Heart left ventricle (tissue), 16 donors: ENCODE measurements around the gene KIAA1671. TPM values are rescaled to one million over a fixed set of nuclear protein-coding genes. Genes with fewer than 3 reads are reported as not detected.

Experiments used
- ATAC-seq, 4 donors: fragments of 200-7000 bp; cut with Tn5 transposase; one replicate each; pipeline ENCODE4 v1.9.1; 2020 to 2022; ENCODE audit warnings: moderate library complexity in 4 of 4, mild to moderate bottlenecking in 3 of 4, moderate number of reproducible peaks in 1 of 4
- DNase-seq, 5 donors: peaks; one replicate each; pipeline ENCODE4 v3.0.0-alpha.2; 2020
- H3K27ac ChIP-seq, 12 donors: fragments of 200-600 bp; sonication (generic) in 4 of 12; one replicate each; pipeline versions ENCODE4 v1.5.0 to v1.8.0; 2016 to 2022; ENCODE audit warnings: mild to moderate bottlenecking in 2 of 12
- H3K27me3 ChIP-seq, 9 donors: fragments of 200-600 bp; sonication (generic) in 2 of 9; one replicate each; pipeline versions ENCODE4 v1.5.1 to v1.8.0; 2016 to 2022; ENCODE audit warnings: mild to moderate bottlenecking in 3 of 9
- H3K36me3 ChIP-seq, 9 donors: fragments of 200-600 bp; sonication (generic) in 2 of 9; one replicate each; pipeline versions ENCODE4 v1.5.0 to v1.8.0; 2018 to 2022; ENCODE audit warnings: mild to moderate bottlenecking in 2 of 9
- H3K4me1 ChIP-seq, 12 donors: fragments of 200-600 bp; sonication (generic) in 4 of 12; one replicate each; pipeline versions ENCODE4 v1.5.0 to v1.8.0; 2016 to 2022; ENCODE audit warnings: mild to moderate bottlenecking in 3 of 12
- H3K4me3 ChIP-seq, 12 donors: fragments of 200-600 bp; sonication (generic) in 4 of 12; one replicate each; pipeline versions ENCODE4 v1.5.0 to v1.8.0; 2017 to 2022; ENCODE audit warnings: mild to moderate bottlenecking in 9 of 12, moderate library complexity in 4 of 12
- H3K9me3 ChIP-seq, 12 donors: fragments of 200-600 bp; sonication (generic) in 4 of 12; one replicate each; pipeline versions ENCODE4 v1.5.0 to v1.8.0; 2016 to 2022; ENCODE audit warnings: mild to moderate bottlenecking in 1 of 12
- POLR2A ChIP-seq, 2 donors: fragments of 450-650 bp; IDR thresholded peaks; one replicate each; pipeline ENCODE4 v1.6.1; 2017; ENCODE audit warnings: antibody characterized with exemption in 2 of 2, mild to moderate bottlenecking in 2 of 2, moderate library complexity in 2 of 2
- WGBS, 4 donors: extraction: QIAGEN DNeasy Blood & Tissue Kit in 2 of 4; methylation state at CpG; one replicate each; pipeline versions ENCODE4 v1.1.5 to v1.1.7; 2013 to 2018; 5-methylcytosine and 5-hydroxymethylcytosine counted together
- intact Hi-C, 10 donors: fragments of 100-400 bp; cut with DNase I; formaldehyde crosslinking; loops; one replicate each; pipeline versions ENCODE4 v1.11.1 to v1.14.2; 2022
- polyA plus RNA-seq, 2 donors: library from polyadenylated mRNA; stranded (reverse); fragments of 200-250 nt; gene quantifications; one replicate each; pipeline ENCODE4 v1.2.3, GENCODE V29; 2013
- total RNA-seq, 9 donors: library from RNA; depleted of rRNA in 2 of 9; stranded (reverse); fragments of >200 nt in 2 of 9; fragmentation: NEBNext Ultra II Directional in 3 of 9; extraction: Animal tissue kit (Norgen Biotek cat#: 25700) in 3 of 9; gene quantifications; one replicate each; pipeline versions ENCODE4 v1.1.0 to v1.2.4, GENCODE V29; 2016 to 2023
- TF ChIP-seq, protein P1 (sequence below), 12 donors: fragments of 200-600 bp; sonication (generic) in 4 of 12; IDR thresholded peaks; one replicate each; pipeline versions ENCODE4 v1.5.0 to v1.8.0; 2018 to 2022; ENCODE audit warnings: antibody characterized with exemption in 12 of 12, mild to moderate bottlenecking in 5 of 12
- donor health status: ischemic (EF 13 %, LVEDD 7.1; RV severe dilation, severe dysfunction).
- donor health status: healthy with polysubstance abuse.
- donor health status: DM: no; HTN: yes; CAD: no.
- donor health status: DM: no; HTN: no; CAD: no.
- donor health status: ischemic (EF 25% LVEDD 6.9; RV normal size, moderate dysfunction).
- donor health status: ischemic (EF 25% LVEDD 5.7; RV mildly dilated, moderate dysfunction).
- donor health status: healthy.
- donor health status: DM: yes; HTN: yes; CAD: no.
- donor health status: ischemic (EF 35%, LVEDD 5.7; RV mildly dilated, moderate dysfunction).
- donor health status: nonischemic (EF 11% LVEDD 7.7; RV severe dilation, severe dysfunction).
- donor health status: DM: yes; HTN: yes; CAD: no.
- donor health status: PGD.
- donor health status: ischemic (EF 29% LVEDD 5.4; RV normal size, mild dysfunction).
- donor health status: nonischemic (EF 23%, LVEDD 6.1; RV moderate dilation, normal function).

The KIAA1671 gene
- total and polyA plus RNA-seq, 11 donors: 4.5 to 22.1 (median 13.2) TPM

DNA sequence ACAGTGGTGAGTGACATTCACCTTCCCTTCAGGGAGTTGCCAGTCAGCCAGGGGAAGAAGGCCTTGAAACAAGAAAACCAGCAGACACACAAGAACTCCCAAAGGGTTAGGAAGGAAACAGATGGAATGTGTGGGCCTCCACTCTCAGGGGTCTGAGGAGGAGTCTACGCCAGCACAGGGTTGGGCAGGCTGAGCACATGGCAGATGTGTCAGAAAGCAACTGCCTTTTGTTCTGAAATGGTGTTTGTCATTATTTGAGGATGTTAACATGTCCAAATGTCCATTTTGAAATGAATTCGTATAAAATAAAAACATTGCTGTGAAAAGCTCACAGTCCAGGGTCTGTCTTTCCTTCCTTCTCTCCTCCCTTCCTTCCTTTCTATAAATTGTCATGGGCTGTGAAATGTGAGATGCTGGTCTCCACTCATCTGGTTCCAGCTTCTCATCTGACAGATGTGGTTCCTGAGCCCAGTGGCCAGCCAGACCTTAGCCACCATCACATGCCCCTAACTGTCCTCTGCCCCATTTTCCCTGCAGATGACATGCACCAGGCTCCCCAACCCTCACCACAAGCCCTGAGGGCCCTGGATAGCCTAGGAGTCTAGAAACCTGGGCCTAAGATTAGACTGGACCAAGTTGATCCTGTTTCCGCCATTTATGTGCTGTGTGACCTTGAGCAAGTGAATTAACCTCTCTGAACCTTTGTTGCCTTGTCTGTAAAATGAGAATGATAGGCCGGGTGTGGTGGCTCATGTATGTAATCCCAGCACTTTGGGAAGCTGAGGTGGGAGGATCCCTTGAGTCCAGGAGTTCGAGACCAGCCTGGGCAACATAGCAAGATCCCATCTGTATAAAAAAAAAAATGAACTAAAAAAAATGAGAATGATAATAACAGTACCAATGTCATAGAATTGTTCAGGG lies 190.9 kb downstream of the KIAA1671 start:
- peak in 1 of 4 donors; percentile 29 for ATAC-seq
- peaks cover 0 to 56% (median 25%) of the 10 kb centered on the region in 12 donors for H3K4me1 ChIP-seq
- DNase-seq: no peak
- TF ChIP-seq, protein P1, sequence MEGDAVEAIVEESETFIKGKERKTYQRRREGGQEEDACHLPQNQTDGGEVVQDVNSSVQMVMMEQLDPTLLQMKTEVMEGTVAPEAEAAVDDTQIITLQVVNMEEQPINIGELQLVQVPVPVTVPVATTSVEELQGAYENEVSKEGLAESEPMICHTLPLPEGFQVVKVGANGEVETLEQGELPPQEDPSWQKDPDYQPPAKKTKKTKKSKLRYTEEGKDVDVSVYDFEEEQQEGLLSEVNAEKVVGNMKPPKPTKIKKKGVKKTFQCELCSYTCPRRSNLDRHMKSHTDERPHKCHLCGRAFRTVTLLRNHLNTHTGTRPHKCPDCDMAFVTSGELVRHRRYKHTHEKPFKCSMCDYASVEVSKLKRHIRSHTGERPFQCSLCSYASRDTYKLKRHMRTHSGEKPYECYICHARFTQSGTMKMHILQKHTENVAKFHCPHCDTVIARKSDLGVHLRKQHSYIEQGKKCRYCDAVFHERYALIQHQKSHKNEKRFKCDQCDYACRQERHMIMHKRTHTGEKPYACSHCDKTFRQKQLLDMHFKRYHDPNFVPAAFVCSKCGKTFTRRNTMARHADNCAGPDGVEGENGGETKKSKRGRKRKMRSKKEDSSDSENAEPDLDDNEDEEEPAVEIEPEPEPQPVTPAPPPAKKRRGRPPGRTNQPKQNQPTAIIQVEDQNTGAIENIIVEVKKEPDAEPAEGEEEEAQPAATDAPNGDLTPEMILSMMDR (IDR thresholded peaks at IDR 0.05): no peak
- TF ChIP-seq POLR2A (IDR thresholded peaks at IDR 0.05): no peak
- no peaks in the 10 kb centered on the region for H3K27me3 ChIP-seq
- H3K4me3 ChIP-seq: no peak overlapping the region
- intact Hi-C loops: loop anchor here in 1 of 10 donors (2.0 kb wide), 1 partner anchor 15 kb away; no protein-coding TSS in a partner anchor
- no peaks in the 10 kb centered on the region for H3K36me3 ChIP-seq
- no peaks in the 10 kb centered on the region for H3K9me3 ChIP-seq
- 79 to 81% (median 79%) methylated on average over 5 of the region's 5 CpGs for WGBS, 4 donors
- no peak overlapping the region for H3K27ac ChIP-seq

DNA sequence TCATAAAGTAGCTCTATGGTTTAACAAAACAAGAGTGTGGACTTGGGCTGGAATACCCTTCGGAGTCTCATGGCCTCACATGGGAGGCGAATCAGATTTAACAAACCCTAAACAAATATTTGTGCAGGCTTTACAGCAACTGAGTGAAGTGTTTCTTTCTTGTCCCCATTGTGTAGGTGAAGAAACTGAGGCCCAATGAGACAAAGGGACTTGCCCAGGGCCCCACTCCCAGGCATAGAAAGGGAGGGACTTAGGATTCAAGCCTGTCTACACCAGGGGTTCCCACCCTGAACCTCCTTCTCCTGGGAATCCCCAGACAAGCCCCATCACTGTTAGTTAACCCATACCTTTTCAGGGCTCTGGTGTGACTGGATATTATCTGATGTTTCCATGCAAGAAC lies 192.0 kb downstream of the KIAA1671 start:
- WGBS, 4 donors: 95 to 100% (median 97%) methylated on average over 2 of the region's 2 CpGs
- Histone ChIP-seq H3K27ac (no peak overlapping the region), H3K4me3 (no peak overlapping the region), H3K27me3 (no peaks in the 10 kb centered on the region), H3K36me3 (no peaks in the 10 kb centered on the region), H3K4me1 (peaks cover 0 to 54% (median 22%) of the 10 kb centered on the region in 12 donors), H3K9me3 (no peaks in the 10 kb centered on the region)
- ATAC-seq (no peak), DNase-seq (no peak)
- intact Hi-C loops: loop anchor here in 1 of 10 donors (2.0 kb wide), 1 partner anchor 14 kb away; no protein-coding TSS in a partner anchor
- TF ChIP-seq, protein P1 (IDR thresholded peaks at IDR 0.05): no peak
- TF ChIP-seq POLR2A (IDR thresholded peaks at IDR 0.05): no peak

DNA sequence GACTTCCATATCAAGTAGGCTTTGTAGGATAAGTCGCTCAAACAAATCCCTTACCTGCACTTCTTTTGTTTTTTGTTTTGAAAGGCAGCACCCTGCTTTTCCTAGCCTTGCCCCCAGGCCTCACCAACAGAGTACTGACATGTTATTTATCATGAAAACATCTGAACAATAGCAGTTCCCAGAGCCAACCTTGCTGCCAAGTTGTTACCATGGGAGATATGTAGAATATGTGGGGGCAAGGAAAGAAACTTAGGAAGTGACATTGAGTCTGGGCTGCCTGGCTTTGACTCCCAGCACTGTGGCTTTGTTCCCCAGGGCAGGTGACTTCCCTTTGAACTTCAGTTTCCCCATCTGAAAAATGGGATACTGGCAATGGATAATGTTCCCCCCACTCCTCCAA lies 193.8 kb downstream of the KIAA1671 start:
- no peak for TF ChIP-seq POLR2A (IDR thresholded peaks at IDR 0.05)
- TF ChIP-seq, protein P1 (IDR thresholded peaks at IDR 0.05): no peak
- no peak for ATAC-seq
- Histone ChIP-seq H3K27ac (no peak overlapping the region), H3K4me1 (peaks cover 0 to 43% (median 21%) of the 10 kb centered on the region in 12 donors), H3K36me3 (no peaks in the 10 kb centered on the region), H3K9me3 (no peaks in the 10 kb centered on the region), H3K4me3 (no peak overlapping the region), H3K27me3 (no peaks in the 10 kb centered on the region)
- intact Hi-C loops: no loop called here
- WGBS, 4 donors: 79 to 86% (median 83%) methylated on average over 1 of the region's 1 CpG
- no peak for DNase-seq

DNA sequence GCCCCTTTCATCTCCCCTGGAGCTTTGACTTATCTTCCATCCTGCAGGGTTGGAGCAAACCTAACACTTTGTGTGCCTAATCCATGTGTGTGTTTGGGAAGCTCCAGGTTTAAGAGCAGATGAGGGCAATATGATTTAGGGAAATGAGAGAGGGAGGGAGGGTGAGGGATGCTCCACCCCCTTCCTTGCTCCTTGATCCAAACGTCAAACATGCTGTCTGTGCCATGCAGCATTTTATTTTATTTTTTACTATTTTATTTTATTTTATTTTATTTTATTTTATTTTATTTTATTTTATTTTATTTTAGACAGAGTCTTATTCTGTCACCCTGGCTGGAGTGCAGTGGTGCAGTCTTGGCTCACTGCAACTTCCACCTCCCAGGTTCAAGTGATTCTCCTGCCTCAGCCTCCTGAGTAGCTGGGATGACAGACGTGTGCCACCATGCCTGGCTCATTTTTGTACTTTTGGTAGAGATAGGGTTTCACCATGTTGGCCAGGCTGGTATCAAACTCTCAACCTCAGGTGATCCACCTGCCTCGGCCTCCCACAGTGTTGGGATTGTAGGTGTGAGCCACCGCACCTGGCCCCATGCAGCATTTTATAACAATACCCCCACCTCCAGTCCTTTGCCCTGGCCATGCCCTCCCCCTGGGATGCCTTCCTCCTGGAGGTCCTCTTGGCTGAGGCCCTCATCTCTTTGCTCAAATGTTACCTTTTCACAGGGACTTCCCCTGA lies 194.6 kb downstream of the KIAA1671 start:
- Histone ChIP-seq H3K4me3 (no peak overlapping the region), H3K27ac (no peak overlapping the region), H3K36me3 (no peaks in the 10 kb centered on the region), H3K9me3 (no peaks in the 10 kb centered on the region), H3K27me3 (no peaks in the 10 kb centered on the region), H3K4me1 (peaks cover 0 to 41% (median 21%) of the 10 kb centered on the region in 12 donors)
- 55 to 79% (median 71%) methylated on average over 4 of the region's 4 CpGs for WGBS, 4 donors
- no peak for ATAC-seq
- TF ChIP-seq, protein P1 (IDR thresholded peaks at IDR 0.05): no peak
- TF ChIP-seq POLR2A (IDR thresholded peaks at IDR 0.05): no peak
- no peak for DNase-seq
- intact Hi-C loops: no loop called here
